ENCODE measurements around the gene ZBTB4. TPM values are rescaled to one million over a fixed set of nuclear protein-coding genes. Genes with fewer than 3 reads are reported as not detected.
A peak's percentile ranks its signal among the peaks of the same experiment; 100 is the strongest.

The ZBTB4 gene
- total RNA-seq, 1 experiment from 2014 or later: 14.7 TPM

- Histone ChIP-seq H3K27ac (ENCODE audit: low read length) (no peak overlapping the region), H4K20me1 (ENCODE audit: low read length) (no peaks in the 10 kb centered on the region), H3K36me3 (ENCODE audit: low read depth, low read length) (no peaks in the 10 kb centered on the region), H3K4me3 (ENCODE audit: low read length) (no peak overlapping the region), H3K27me3 (ENCODE audit: low read length) (no peaks in the 10 kb centered on the region), H3K9me2 (replicated peaks; ENCODE audit: low read length) (no peaks in the 10 kb centered on the region), H3K9me3 (ENCODE audit: low read length) (no peaks in the 10 kb centered on the region), H2AFZ (ENCODE audit: low read length) (no peak overlapping the region), H3K4me1 (ENCODE audit: insufficient read depth, low read length) (peaks cover 4% of the 10 kb centered on the region; the same call in 1 of the 2 replicates), H3K9ac (ENCODE audit: low read length) (no peak overlapping the region), H3K4me2 (ENCODE audit: low read length) (peak overlapping the region; percentile 85; the same call in 1 of the 2 replicates), H3K79me2 (ENCODE audit: low read length) (0 out of 2 replicates have a peak, but pooled peaks cover 5% of the 10 kb centered on the region), H3F3A (ENCODE audit: low read length, unreplicated experiment) (no peaks in the 10 kb centered on the region)
- no peak for ATAC-seq
- intact Hi-C loops (cut with micrococcal nuclease): loop anchor here (5.0 kb wide), 2 partner anchors 86 to 249 kb away; partner anchors contain the start of genes KCTD11, TP53 and WRAP53
- ChIA-PET CTCF (no interaction called here), POLR2A (ENCODE audit: unreplicated experiment) (no interaction called here)
- TF ChIP-seq EZH2phosphoT487 (IDR thresholded peaks at IDR 0.05; ENCODE audit: borderline replicate concordance, low read length) (no peak), EZH2 (IDR thresholded peaks at IDR 0.05; ENCODE audit: low read length, unreplicated experiment) (no peak), CTCF (conservative IDR thresholded peaks at IDR 0.05; ENCODE audit: low read depth, low read length) (no peak)
- DNase-seq: no peak
- BruUV-seq (replicated peaks): no TSS peak
Observed at GRCh38 chr17:7437950-7438614, 41.3 kb downstream of the ZBTB4 start.

GRCh38 chr17:7437369-7437863 is 42.0 kb downstream of the ZBTB4 start:
- BruUV-seq (replicated peaks): no TSS peak
- H3K9me3 ChIP-seq (ENCODE audit: low read length): no peaks in the 10 kb centered on the region
- no peaks in the 10 kb centered on the region for H4K20me1 ChIP-seq (ENCODE audit: low read length)
- H3K4me3 ChIP-seq (ENCODE audit: low read length): peak overlapping the region; percentile 71
- CTCF ChIA-PET: interaction anchor here (0.6 to 1.7 kb wide), 5 partner anchors 34 to 179 kb away, joined by 3 to 9 read pairs (median 6); partner anchors contain the start of gene TMEM256
- no peak for DNase-seq
- intact Hi-C loops (cut with micrococcal nuclease): loop anchor here (5.0 kb wide), 2 partner anchors 85 to 250 kb away; partner anchors contain the start of genes KCTD11, TP53 and WRAP53
- POLR2A ChIA-PET (ENCODE audit: unreplicated experiment): no interaction called here
- no peaks in the 10 kb centered on the region for H3K27me3 ChIP-seq (ENCODE audit: low read length)
- 0 out of 2 replicates have a peak, but pooled peaks cover 5% of the 10 kb centered on the region for H3K79me2 ChIP-seq (ENCODE audit: low read length)
- no peaks in the 10 kb centered on the region for H3K9me2 ChIP-seq (replicated peaks; ENCODE audit: low read length)
- H3F3A ChIP-seq (ENCODE audit: low read length, unreplicated experiment): no peaks in the 10 kb centered on the region
- H3K4me1 ChIP-seq (ENCODE audit: insufficient read depth, low read length): peaks cover 4% of the 10 kb centered on the region; the same call in 1 of the 2 replicates
- peak overlapping the region; percentile 57; the same call in 1 of the 2 replicates for H2AFZ ChIP-seq (ENCODE audit: low read length)
- H3K27ac ChIP-seq (ENCODE audit: low read length): no peak overlapping the region
- no peak for ATAC-seq
- peak overlapping the region; percentile 70; the same call in 1 of the 2 replicates for H3K9ac ChIP-seq (ENCODE audit: low read length)
- H3K36me3 ChIP-seq (ENCODE audit: low read depth, low read length): no peaks in the 10 kb centered on the region
- peak overlapping the region; percentile 85 for H3K4me2 ChIP-seq (ENCODE audit: low read length)
- no peak for TF ChIP-seq CTCF (conservative IDR thresholded peaks at IDR 0.05; ENCODE audit: low read depth, low read length)
- no peak for TF ChIP-seq EZH2phosphoT487 (IDR thresholded peaks at IDR 0.05; ENCODE audit: borderline replicate concordance, low read length)
- no peak for TF ChIP-seq EZH2 (IDR thresholded peaks at IDR 0.05; ENCODE audit: low read length, unreplicated experiment)

All from PC-3 (cell line).